IMR-90 (cell line): ENCODE measurements around the gene PCIF1. TPM values are rescaled to one million over a fixed set of nuclear protein-coding genes. Genes with fewer than 3 reads are reported as not detected.

Source experiments
- ATAC-seq: fragments of 200-7000 bp; cut with Tn5 transposase; 2 replicates; pipeline ENCODE4 v1.9.1; 2020; ENCODE audit warnings: low read depth, mild to moderate bottlenecking, moderate library complexity
- BruUV-seq: library from RNA; stranded (reverse); fragments of 400-500 nt; replicated peaks from 2 replicates; lab custom pipeline; 2021; lab: Mats Ljungman, UMichigan
- CTCF ChIA-PET: fragments of 300-600 bp; formaldehyde crosslinking; extraction: SDS; loops from one replicate; lab custom pipeline; 2021; ENCODE audit warnings: antibody characterized with exemption; lab: Yijun Ruan, JAX
- POLR2A ChIA-PET: fragments of 300-600 bp; sonication (Branson Sonifier 250); formaldehyde crosslinking; loops from one replicate; lab custom pipeline; 2022; ENCODE audit warnings: antibody characterized with exemption; ENCODE audit not compliant: unreplicated experiment; lab: Charles Lee
- DNase-seq: peaks from one replicate; pipeline ENCODE4 v3.0.0; 2013
- H2AFZ ChIP-seq: replicated peaks from 2 replicates; pipeline ENCODE3; 2013; ENCODE audit warnings: low read length, mild to moderate bottlenecking; ENCODE audit not compliant: poor library complexity
- H2AK5ac ChIP-seq: 2 replicates; pipeline ENCODE4 v1.6.1; 2013; ENCODE audit warnings: low read depth, low read length, inconsistent platforms
- H2AK9ac ChIP-seq: replicated peaks from 2 replicates; pipeline ENCODE3; 2013; ENCODE audit warnings: mild to moderate bottlenecking, low read depth, low read length, moderate library complexity; ENCODE audit not compliant: poor library complexity
- H2BK120ac ChIP-seq: 2 replicates; pipeline ENCODE4 v1.6.1; 2013; ENCODE audit warnings: low read depth, low read length, inconsistent platforms
- H2BK15ac ChIP-seq: 3 replicates; pipeline ENCODE4 v1.6.1; 2013; ENCODE audit warnings: low read depth, low read length, inconsistent platforms
- H2BK20ac ChIP-seq: 2 replicates; pipeline ENCODE4 v1.6.1; 2013; ENCODE audit warnings: low read depth, mild to moderate bottlenecking, inconsistent platforms, low read length, moderate library complexity
- H2BK5ac ChIP-seq: 2 replicates; pipeline ENCODE4 v1.6.1; 2013; ENCODE audit warnings: mild to moderate bottlenecking, low read depth, low read length, inconsistent platforms; ENCODE audit not compliant: poor library complexity, severe bottlenecking
- H3K14ac ChIP-seq: replicated peaks from 2 replicates; pipeline ENCODE4 v1.6.1; 2013; ENCODE audit warnings: low read depth, low read length, inconsistent platforms
- H3K18ac ChIP-seq: 2 replicates; pipeline ENCODE4 v1.6.1; 2013; ENCODE audit warnings: low read depth, low read length, control low read depth
- H3K23ac ChIP-seq: 2 replicates; pipeline ENCODE4 v1.6.1; 2013; ENCODE audit warnings: low read depth, low read length, inconsistent platforms
- H3K27ac ChIP-seq: 2 replicates; pipeline ENCODE4 v1.5.1; 2013; ENCODE audit warnings: mild to moderate bottlenecking, control low read depth, low read length; ENCODE audit not compliant: insufficient read depth
- H3K27me3 ChIP-seq: 2 replicates; pipeline ENCODE4 v1.6.1; 2013; ENCODE audit warnings: low read length; ENCODE audit not compliant: control insufficient read depth, insufficient read depth
- H3K36me3 ChIP-seq: 2 replicates; pipeline ENCODE4 v1.6.1; 2013; ENCODE audit warnings: low read length, mixed read lengths; ENCODE audit not compliant: control insufficient read depth, insufficient read depth
- H3K4ac ChIP-seq: 2 replicates; pipeline ENCODE4 v1.6.1; 2013; ENCODE audit warnings: low read depth, low read length, inconsistent platforms
- H3K4me1 ChIP-seq: 2 replicates; pipeline ENCODE4 v1.6.1; 2013; ENCODE audit warnings: low read length, mixed read lengths; ENCODE audit not compliant: control insufficient read depth, insufficient read depth
- H3K4me2 ChIP-seq: 2 replicates; pipeline ENCODE4 v1.6.1; 2013; ENCODE audit warnings: low read depth, mild to moderate bottlenecking, control low read depth, low read length, moderate library complexity
- H3K4me3 ChIP-seq: 2 replicates; pipeline ENCODE4 v1.5.1; 2013; ENCODE audit warnings: low read depth, mild to moderate bottlenecking, control low read depth, low read length, moderate library complexity; ENCODE audit not compliant: insufficient read depth
- H3K56ac ChIP-seq: 2 replicates; pipeline ENCODE4 v1.6.1; 2013; ENCODE audit warnings: low read length, inconsistent platforms; ENCODE audit not compliant: insufficient read depth; ENCODE audit errors: extremely low read depth
- H3K79me1 ChIP-seq, 2 experiments: 2 replicates each; pipeline ENCODE4 v1.6.1; 2013; ENCODE audit warnings: low read length in 2 of 2, inconsistent platforms in 1 of 2, low read depth in 1 of 2
- H3K9ac ChIP-seq: 2 replicates; pipeline ENCODE4 v1.6.1; 2013; ENCODE audit warnings: low read depth, low read length, control low read depth
- H3K9me1 ChIP-seq: 2 replicates; pipeline ENCODE4 v1.6.1; 2013; ENCODE audit warnings: low read length, inconsistent platforms; ENCODE audit not compliant: insufficient read depth
- H3K9me3 ChIP-seq: 2 replicates; pipeline ENCODE4 v1.6.1; 2013; ENCODE audit warnings: low read length; ENCODE audit not compliant: control insufficient read depth, insufficient read depth
- H4K20me1 ChIP-seq: 2 replicates; pipeline ENCODE4 v1.6.1; 2013; ENCODE audit warnings: low read length, inconsistent platforms; ENCODE audit not compliant: insufficient read depth
- H4K5ac ChIP-seq: 2 replicates; pipeline ENCODE4 v1.6.1; 2013; ENCODE audit warnings: mild to moderate bottlenecking, low read depth, low read length, control low read depth
- H4K8ac ChIP-seq, 2 experiments: 2 replicates each; pipeline ENCODE4 v1.6.1; 2013; ENCODE audit warnings: low read depth in 2 of 2, low read length in 2 of 2, control low read depth in 1 of 2, inconsistent platforms in 1 of 2
- H4K91ac ChIP-seq: 2 replicates; pipeline ENCODE4 v1.6.1; 2013; ENCODE audit warnings: low read depth, low read length, inconsistent platforms; ENCODE audit not compliant: insufficient read depth
- CHD1 ChIP-seq: IDR thresholded peaks from 2 replicates; pipeline ENCODE4 v1.6.1; 2012; ENCODE audit warnings: low read depth, low read length, improper control_type of control experiment
- MAFK ChIP-seq: IDR thresholded peaks from 2 replicates; pipeline ENCODE4 v1.6.1; 2012; ENCODE audit warnings: low read depth, low read length, improper control_type of control experiment
- RAD21 ChIP-seq: IDR thresholded peaks from 2 replicates; pipeline ENCODE4 v1.6.1; 2012; ENCODE audit warnings: low read length, improper control_type of control experiment
- WGBS, 2 experiments: methylation state at CpG; one replicate each; pipeline versions ENCODE4 v1.1.5 to v1.1.7; 2013; ENCODE audit warnings: missing lambda C conversion rate in 2 of 2; ENCODE audit not compliant: insufficient read length in 1 of 2; ENCODE audit errors: extremely low coverage in 2 of 2; 5-methylcytosine and 5-hydroxymethylcytosine counted together
- dilution Hi-C: fragments of 300-500 bp; cut with HindIII; formaldehyde crosslinking; loops from one replicate; pipeline ENCODE4 v1.14.3; 2018; ENCODE audit warnings: low sequenced_read_pairs; ENCODE audit not compliant: unreplicated experiment
- in situ Hi-C: fragments of 300-500 bp; cut with MboI; formaldehyde crosslinking; loops from 3 replicates; pipeline ENCODE4 v1.14.3; 2019; ENCODE audit warnings: low sequenced_read_pairs, inconsistent platforms, mixed read lengths
- intact Hi-C: fragments of 100-400 bp; cut with micrococcal nuclease; formaldehyde crosslinking; loops from 2 replicates; pipeline ENCODE4 v1.10.0; 2022
- polyA plus RNA-seq, 3 experiments: library from polyadenylated mRNA; depleted of rRNA; stranded (reverse); fragments of >200 nt; gene quantifications; 2 replicates each; pipeline ENCODE4 v1.2.3, GENCODE V29; 2012; ENCODE audit warnings: low replicate concordance in 1 of 3
- total RNA-seq: library from RNA; depleted of rRNA; stranded (reverse); fragments of >200 nt; gene quantifications from 2 replicates; pipeline ENCODE4 v1.2.3, GENCODE V29; 2012
- TF ChIP-seq, protein P1 (sequence below): conservative IDR thresholded peaks from 2 replicates; pipeline ENCODE4 v1.5.1; 2012; ENCODE audit warnings: mild to moderate bottlenecking, low read depth, low read length, improper control_type of control experiment
- TF ChIP-seq, protein P2 (sequence below): fragments of 150-350 bp; IDR thresholded peaks from 2 replicates; pipeline ENCODE4 v1.6.1; 2016; ENCODE audit warnings: low read depth, mild to moderate bottlenecking, low read length, moderate library complexity, borderline replicate concordance

PCIF1 gene
- total and polyA plus RNA-seq, 2 of the 4 experiments (the other 2 are of a cell fraction) = 5.4 to 18.3 TPM

DNA sequence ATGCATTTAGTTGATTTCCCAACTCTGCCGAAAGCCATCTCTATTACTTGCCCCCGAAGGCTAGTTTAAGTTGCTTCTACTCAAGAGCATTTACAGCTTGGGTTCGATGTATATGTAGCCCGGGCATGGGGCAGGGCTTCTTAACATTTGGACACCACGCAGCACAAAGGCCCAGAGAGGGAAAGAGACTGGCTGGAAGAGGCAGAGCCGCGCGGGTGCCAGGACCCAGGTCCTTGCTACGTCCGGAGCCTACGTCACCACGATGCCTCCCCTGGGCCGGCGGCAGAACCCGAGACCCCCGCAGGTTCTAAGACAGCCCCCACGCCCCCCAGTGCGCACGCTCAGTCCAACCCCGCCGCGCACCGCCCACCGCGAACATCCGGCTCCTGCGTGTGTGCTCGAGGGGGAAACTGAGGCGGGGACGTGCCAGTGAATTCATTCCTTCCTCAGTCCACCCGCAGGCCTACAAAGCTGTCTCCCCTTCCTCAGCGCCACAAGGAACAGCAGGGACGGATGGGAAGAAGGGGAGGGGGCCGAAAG is 367 bp upstream of the PCIF1 start:
- BruUV-seq = no TSS peak
- Histone ChIP-seq H2BK120ac (peak overlapping the region; percentile 91), H3K79me1 (peaks cover 35 to 70% of the 10 kb centered on the region in 2 experiments), H3K36me3 (peaks cover 13% of the 10 kb centered on the region), H2AK5ac (peak overlapping the region; percentile 99), H4K20me1 (peaks cover 19% of the 10 kb centered on the region), H2BK5ac (peak overlapping the region; percentile 100), H2AFZ (peak overlapping the region; percentile 99), H2AK9ac (peak overlapping the region; percentile 100), H3K9me3 (no peaks in the 10 kb centered on the region), H3K27ac (peak overlapping the region; percentile 99), H3K4me2 (peak overlapping the region; percentile 97), H3K56ac (peak overlapping the region; percentile 98), H2BK20ac (no peak overlapping the region), H4K8ac (peak overlapping the region; percentile 98 to 100), H2BK15ac (peak overlapping the region; percentile 89; the same call in 1 of the 3 replicates), H3K18ac (peak overlapping the region; percentile 96), H3K4me3 (peak overlapping the region; percentile 85), H3K4ac (peak overlapping the region; percentile 100), H3K23ac (peak overlapping the region; percentile 78), H4K91ac (peak overlapping the region; percentile 100), H3K9ac (peak overlapping the region; percentile 99), H4K5ac (peak overlapping the region; percentile 98), H3K4me1 (peaks cover 5% of the 10 kb centered on the region), H3K27me3 (no peaks in the 10 kb centered on the region), H3K9me1 (0 out of 2 replicates have a peak, but pooled peaks cover 4% of the 10 kb centered on the region), H3K14ac (peak overlapping the region; percentile 99)
- 0% methylated on average over 2 of the region's 34 CpGs; no CpG with 5 or more reads in 1 of the 2 experiments for WGBS, 2 experiments
- DNase-seq = peak; percentile 31
- ChIA-PET POLR2A (interaction anchor here (0.9 to 1.2 kb wide), 3 partner anchors 10 to 67 kb away, joined by 3 to 4 read pairs (median 3); no protein-coding TSS in a partner anchor), CTCF (interaction anchor here (0.8 to 1.5 kb wide), 2 partner anchors 42 to 135 kb away, joined by 3 to 6 read pairs; no protein-coding TSS in a partner anchor)
- peak; percentile 12 for ATAC-seq
- intact Hi-C loops = loop anchor here (2.0 to 10.0 kb wide), 3 partner anchors 43 to 99 kb away; partner anchors contain the start of genes ACOT8, CTSA, NEURL2 and SNX21
- TF ChIP-seq CHD1 = no peak
- no peak for TF ChIP-seq MAFK
- TF ChIP-seq, protein P1, sequence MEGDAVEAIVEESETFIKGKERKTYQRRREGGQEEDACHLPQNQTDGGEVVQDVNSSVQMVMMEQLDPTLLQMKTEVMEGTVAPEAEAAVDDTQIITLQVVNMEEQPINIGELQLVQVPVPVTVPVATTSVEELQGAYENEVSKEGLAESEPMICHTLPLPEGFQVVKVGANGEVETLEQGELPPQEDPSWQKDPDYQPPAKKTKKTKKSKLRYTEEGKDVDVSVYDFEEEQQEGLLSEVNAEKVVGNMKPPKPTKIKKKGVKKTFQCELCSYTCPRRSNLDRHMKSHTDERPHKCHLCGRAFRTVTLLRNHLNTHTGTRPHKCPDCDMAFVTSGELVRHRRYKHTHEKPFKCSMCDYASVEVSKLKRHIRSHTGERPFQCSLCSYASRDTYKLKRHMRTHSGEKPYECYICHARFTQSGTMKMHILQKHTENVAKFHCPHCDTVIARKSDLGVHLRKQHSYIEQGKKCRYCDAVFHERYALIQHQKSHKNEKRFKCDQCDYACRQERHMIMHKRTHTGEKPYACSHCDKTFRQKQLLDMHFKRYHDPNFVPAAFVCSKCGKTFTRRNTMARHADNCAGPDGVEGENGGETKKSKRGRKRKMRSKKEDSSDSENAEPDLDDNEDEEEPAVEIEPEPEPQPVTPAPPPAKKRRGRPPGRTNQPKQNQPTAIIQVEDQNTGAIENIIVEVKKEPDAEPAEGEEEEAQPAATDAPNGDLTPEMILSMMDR = no peak
- TF ChIP-seq, protein P2, sequence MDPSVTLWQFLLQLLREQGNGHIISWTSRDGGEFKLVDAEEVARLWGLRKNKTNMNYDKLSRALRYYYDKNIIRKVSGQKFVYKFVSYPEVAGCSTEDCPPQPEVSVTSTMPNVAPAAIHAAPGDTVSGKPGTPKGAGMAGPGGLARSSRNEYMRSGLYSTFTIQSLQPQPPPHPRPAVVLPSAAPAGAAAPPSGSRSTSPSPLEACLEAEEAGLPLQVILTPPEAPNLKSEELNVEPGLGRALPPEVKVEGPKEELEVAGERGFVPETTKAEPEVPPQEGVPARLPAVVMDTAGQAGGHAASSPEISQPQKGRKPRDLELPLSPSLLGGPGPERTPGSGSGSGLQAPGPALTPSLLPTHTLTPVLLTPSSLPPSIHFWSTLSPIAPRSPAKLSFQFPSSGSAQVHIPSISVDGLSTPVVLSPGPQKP = no peak
- TF ChIP-seq RAD21 = no peak
- in situ Hi-C loops = no loop called here
- dilution Hi-C loops = no loop called here
